GM12878 (cell line): ENCODE data around the gene CACNA1D. TPM values are rescaled to one million over a fixed set of nuclear protein-coding genes. Genes with fewer than 3 reads are reported as not detected.

Experiments
- ATAC-seq: fragments of 200-7000 bp; cut with Tn5 transposase; 3 replicates; pipeline ENCODE4 v1.9.1; 2020; ENCODE audit warnings: mild to moderate bottlenecking, moderate library complexity
- BruUV-seq: library from RNA; stranded (reverse); fragments of 400-500 nt; replicated peaks from 2 replicates; lab custom pipeline; 2021; lab: Mats Ljungman, UMichigan
- CTCF ChIA-PET: fragments of 300-600 bp; sonication (Branson Sonifier 250); formaldehyde crosslinking; extraction: SDS; loops from one replicate; lab custom pipeline; 2021; ENCODE audit warnings: inconsistent platforms; lab: Yijun Ruan, JAX
- POLR2A ChIA-PET: fragments of 350-600 bp; formaldehyde crosslinking; extraction: SDS; loops from one replicate; lab custom pipeline; 2021; ENCODE audit warnings: inconsistent platforms; lab: Charles Lee
- RAD21 ChIA-PET: fragments of 300-600 bp; sonication (Branson Sonifier 250); formaldehyde crosslinking; loops from one replicate; lab custom pipeline; 2023; ENCODE audit warnings: antibody characterized with exemption; ENCODE audit not compliant: unreplicated experiment; lab: Charles Lee
- SMC1A ChIA-PET: fragments of 300-600 bp; sonication (Branson Sonifier 250); formaldehyde crosslinking; loops from one replicate; lab custom pipeline; 2023; ENCODE audit not compliant: unreplicated experiment, uncharacterized antibody; lab: Charles Lee
- DNase-seq: peaks from one replicate; pipeline ENCODE4 v3.0.0-alpha.2; 2011; ENCODE audit warnings: low read depth, low spot score
- FAIRE-seq: peaks from 3 replicates; lab custom pipeline; 2011; peaks lifted over from hg19 to GRCh38; lab: Jason Lieb, UNC
- H2AFZ ChIP-seq: 2 replicates; pipeline ENCODE4 v1.6.0; 2011; ENCODE audit warnings: low read depth, low read length, control low read depth; ENCODE audit not compliant: control insufficient read depth
- H3K27ac ChIP-seq: 2 replicates; pipeline ENCODE4 v1.5.1; 2011; ENCODE audit warnings: control low read depth; ENCODE audit not compliant: control insufficient read depth, insufficient read depth
- H3K27me3 ChIP-seq, 2 experiments: replicated peaks in 1 of 2; 2 replicates each; pipeline versions ENCODE4 v1.6.0 to v1.6.1; 2011; ENCODE audit warnings: low read length in 1 of 2; ENCODE audit not compliant: control insufficient read depth in 2 of 2, insufficient read depth in 2 of 2
- H3K36me3 ChIP-seq, 2 experiments: 2 replicates each; pipeline ENCODE4 v1.5.1; 2011; ENCODE audit warnings: low read length in 1 of 2; ENCODE audit not compliant: control insufficient read depth in 2 of 2, insufficient read depth in 2 of 2
- H3K4me1 ChIP-seq: 2 replicates; pipeline ENCODE4 v1.6.1; 2011; ENCODE audit warnings: mild to moderate bottlenecking, low read length, moderate library complexity, mixed read lengths; ENCODE audit not compliant: control insufficient read depth, insufficient read depth
- H3K4me2 ChIP-seq: 2 replicates; pipeline ENCODE4 v1.6.0; 2011; ENCODE audit warnings: control low read depth; ENCODE audit not compliant: control insufficient read depth, insufficient read depth
- H3K4me3 ChIP-seq: fragments of 200-600 bp; sonication (generic); 2 replicates; pipeline ENCODE4 v1.5.1; 2016
- H3K79me2 ChIP-seq: 2 replicates; pipeline ENCODE4 v1.6.0; 2011; ENCODE audit warnings: low read length; ENCODE audit not compliant: control insufficient read depth, insufficient read depth
- H3K9ac ChIP-seq: 2 replicates; pipeline ENCODE4 v1.8.0; 2011; ENCODE audit warnings: low read length, control low read depth, mixed read lengths; ENCODE audit not compliant: control insufficient read depth, insufficient read depth
- H3K9me3 ChIP-seq: replicated peaks from 3 replicates; pipeline ENCODE4 v1.5.1; 2011; ENCODE audit warnings: mild to moderate bottlenecking, low read length; ENCODE audit not compliant: control insufficient read depth, insufficient read depth
- H4K20me1 ChIP-seq: 2 replicates; pipeline ENCODE4 v1.6.0; 2011; ENCODE audit not compliant: control insufficient read depth, insufficient read depth
- CBX3 ChIP-seq: fragments of 200-600 bp; sonication (generic); IDR thresholded peaks from 2 replicates; pipeline ENCODE4 v1.6.1; 2016; ENCODE audit warnings: low read depth, borderline replicate concordance
- EED ChIP-seq: sonication (generic); IDR thresholded peaks from 2 replicates; pipeline ENCODE4 v1.6.1; 2016; ENCODE audit warnings: antibody characterized with exemption, low read depth
- GABPA ChIP-seq: IDR thresholded peaks from 2 replicates; pipeline ENCODE4 v1.6.1; 2014; ENCODE audit warnings: antibody characterized with exemption, low read depth, mild to moderate bottlenecking, inconsistent platforms
- HDAC2 ChIP-seq: fragments of 200-600 bp; sonication (generic); IDR thresholded peaks from 2 replicates; pipeline ENCODE4 v1.6.1; 2017
- NRF1 ChIP-seq: conservative IDR thresholded peaks from 2 replicates; pipeline ENCODE4 v1.6.1; 2011; ENCODE audit warnings: mild to moderate bottlenecking, low read depth, low read length, improper control_type of control experiment
- USF1 ChIP-seq: IDR thresholded peaks from 2 replicates; pipeline ENCODE4 v1.6.1; 2011; ENCODE audit warnings: borderline replicate concordance, low read depth, mild to moderate bottlenecking, moderate library complexity, mixed read lengths, low read length; ENCODE audit not compliant: insufficient read depth; ENCODE audit errors: extremely low read length
- ZNF217 ChIP-seq: fragments of 450-650 bp; IDR thresholded peaks from 2 replicates; pipeline ENCODE4 v1.6.1; 2017; ENCODE audit warnings: antibody characterized with exemption, mild to moderate bottlenecking
- ZNF24 ChIP-seq: fragments of 450-650 bp; IDR thresholded peaks from 2 replicates; pipeline ENCODE4 v1.6.1; 2017; ENCODE audit warnings: antibody characterized with exemption, mild to moderate bottlenecking
- ZNF592 ChIP-seq: fragments of 450-650 bp; IDR thresholded peaks from 2 replicates; pipeline ENCODE4 v1.6.1; 2017; ENCODE audit warnings: mild to moderate bottlenecking, moderate library complexity
- WGBS: methylation state at CpG from one replicate; pipeline ENCODE4 v1.1.6; 2016; ENCODE audit warnings: low lambda C conversion rate; ENCODE audit not compliant: insufficient replicate concordance, insufficient coverage; ENCODE audit errors: missing lambda C conversion rate; 5-methylcytosine and 5-hydroxymethylcytosine counted together
- in situ Hi-C: fragments of 300-500 bp; cut with MboI; formaldehyde crosslinking; loops from 9 replicates; pipeline ENCODE4 v1.14.3; 2018; ENCODE audit warnings: mixed read lengths
- intact Hi-C: fragments of 100-400 bp; cut with micrococcal nuclease; formaldehyde crosslinking; loops from one replicate; pipeline ENCODE4 v1.14.2; 2022; ENCODE audit not compliant: unreplicated experiment
- polyA plus RNA-seq, 11 experiments: library from polyadenylated mRNA; depleted of rRNA in 4 of 11; unstranded in 6 of 11; stranded (reverse) in 5 of 11; fragments of >200 nt; fragmentation: Nextera tagmentation in 4 of 11; fragmentation: Illumina TruSeq in 1 of 11; extraction: Ambion mirVana in 4 of 11; extraction: Trizol in 1 of 11; gene quantifications; 1 replicate in 1 of 11; 2 replicates in 10 of 11; pipeline versions ENCODE4 v1.2.1 to v1.2.3, GENCODE V29; 2011 to 2016; ENCODE audit warnings: inconsistent platforms in 2 of 11, missing spikeins in 2 of 11, low read depth in 1 of 11
- total RNA-seq, 4 experiments: library from RNA; depleted of rRNA in 3 of 4; stranded (reverse); fragments of >200 nt in 3 of 4; fragmentation: Illumina TruSeq in 1 of 4; extraction: Trizol in 1 of 4; gene quantifications; 2 replicates each; pipeline versions ENCODE4 v1.2.1 to v1.2.3, GENCODE V29; 2013 to 2021

The CACNA1D gene
- total and polyA plus RNA-seq, 10 of the 15 experiments (the other 5 are each of a cell fraction or from before 2014, with no cell fraction given) = 0.21 to 24.4 (median 1.6) TPM

GRCh38 chr3:53747559-53747958, 253.1 kb downstream of the CACNA1D start:
- no peaks in the 10 kb centered on the region for H4K20me1 ChIP-seq
- FAIRE-seq = no peak
- H3K4me1 ChIP-seq = peaks cover 44% of the 10 kb centered on the region
- H3K9me3 ChIP-seq = no peaks in the 10 kb centered on the region
- no TSS peak for BruUV-seq
- H3K9ac ChIP-seq = no peak overlapping the region
- DNase-seq = no peak
- H3K27me3 ChIP-seq = no peaks in the 10 kb centered on the region
- H3K4me2 ChIP-seq = 0 out of 2 replicates have a peak overlapping the region, but pooled peaks have one; percentile 90
- no peak for ATAC-seq
- no peak overlapping the region for H3K4me3 ChIP-seq
- RAD21 ChIA-PET = interaction anchor here (1.0 to 3.5 kb wide), 5 partner anchors 25 to 96 kb away, joined by 3 to 17 read pairs (median 7); no protein-coding TSS in a partner anchor
- H2AFZ ChIP-seq = no peak overlapping the region
- in situ Hi-C loops (no loop called here), intact Hi-C loops (loop anchor here (10.0 kb wide), 1 partner anchor 97 kb away; the partner anchor contains the start of genes CHDH and IL17RB)
- CTCF ChIA-PET = interaction anchor here (0.8 to 1.0 kb wide), 2 partner anchors 27 to 97 kb away, joined by 3 read pairs; no protein-coding TSS in a partner anchor
- POLR2A ChIA-PET = interaction anchor here (1.2 to 4.0 kb wide), 3 partner anchors 27 to 100 kb away, joined by 4 to 19 read pairs (median 6); no protein-coding TSS in a partner anchor
- TF ChIP-seq GABPA (no peak), ZNF24 (peak; percentile 83)
- H3K79me2 ChIP-seq = no peaks in the 10 kb centered on the region
- SMC1A ChIA-PET = interaction anchor here (1.1 to 5.4 kb wide), 7 partner anchors 15 to 100 kb away, joined by 3 to 40 read pairs (median 6); no protein-coding TSS in a partner anchor
- H3K27ac ChIP-seq = no peak overlapping the region
- no peaks in the 10 kb centered on the region for H3K36me3 ChIP-seq
- whole genome bisulfite sequencing = 82% methylated on average over 4 of the region's 4 CpGs

- Histone ChIP-seq H3K4me1 (peaks cover 55% of the 10 kb centered on the region), H3K27ac (peak overlapping the region; percentile 92), H2AFZ (peak overlapping the region; percentile 61), H3K4me3 (peak overlapping the region; percentile 44; the same call in 1 of the 2 replicates), H3K9me3 (no peaks in the 10 kb centered on the region), H4K20me1 (no peaks in the 10 kb centered on the region), H3K79me2 (no peaks in the 10 kb centered on the region), H3K27me3 (no peaks in the 10 kb centered on the region), H3K36me3 (no peaks in the 10 kb centered on the region), H3K9ac (peak overlapping the region; percentile 61), H3K4me2 (peak overlapping the region; percentile 90)
- ATAC-seq = peak; percentile 86
- FAIRE-seq = peak; percentile 81
- POLR2A ChIA-PET = interaction anchor here (0.5 to 4.0 kb wide), 5 partner anchors 23 to 171 kb away, joined by 4 to 19 read pairs (median 4); no protein-coding TSS in a partner anchor
- SMC1A ChIA-PET = interaction anchor here (0.6 to 5.4 kb wide), 10 partner anchors 15 to 99 kb away, joined by 3 to 40 read pairs (median 4); no protein-coding TSS in a partner anchor
- in situ Hi-C loops = no loop called here
- BruUV-seq = no TSS peak
- WGBS = 9% methylated on average over 6 of the region's 8 CpGs
- DNase-seq = peak; percentile 79
- intact Hi-C loops = loop anchor here (10.0 kb wide), 1 partner anchor 96 kb away; the partner anchor contains the start of genes CHDH and IL17RB
- CTCF ChIA-PET = interaction anchor here (0.8 to 1.0 kb wide), 2 partner anchors 26 to 96 kb away, joined by 3 read pairs; no protein-coding TSS in a partner anchor
- RAD21 ChIA-PET = interaction anchor here (1.0 to 3.5 kb wide), 8 partner anchors 15 to 95 kb away, joined by 3 to 17 read pairs (median 6); no protein-coding TSS in a partner anchor
- TF ChIP-seq NRF1 (no peak), ZNF592 (no peak), ZNF217 (no peak), HDAC2 (no peak), USF1 (no peak), CBX3 (no peak), EED (no peak; the same call in 1 of the 2 replicates)
These were observed 254.3 kb downstream of the CACNA1D start for GRCh38 chr3:53748512-53749271.
